ENCODE measurements around the gene SF3B4. TPM values are rescaled to one million over a fixed set of nuclear protein-coding genes. Genes with fewer than 3 reads are reported as not detected.
"Not testable (repeated sequence)": the region's sequence is repeated elsewhere in the genome, so short reads cannot be mapped to it uniquely, and the experiment has no call there.

SF3B4 gene
- total RNA-seq, 1 donor from 2014 or later = 68.1 TPM

GRCh38 chr1:149949911-149950310, 22.3 kb upstream of the SF3B4 start:
- DNase-seq (ENCODE audit: extremely low spot score, unreplicated experiment) = no peak
- Mint-ChIP-seq H3K4me3 (ENCODE audit: unreplicated experiment) (no peak overlapping the region), H3K27ac (ENCODE audit: unreplicated experiment) (no peak overlapping the region), H3K27me3 (ENCODE audit: unreplicated experiment) (no peaks in the 10 kb centered on the region), H3K9me3 (ENCODE audit: unreplicated experiment) (peaks cover 9% of the 10 kb centered on the region), H3K4me1 (ENCODE audit: unreplicated experiment) (no peaks in the 10 kb centered on the region), H3K36me3 (ENCODE audit: unreplicated experiment) (peaks cover 47% of the 10 kb centered on the region)
- no peak for TF ChIP-seq CTCF (IDR thresholded peaks at IDR 0.05)

GRCh38 chr1:149945206-149945605, 17.6 kb upstream of the SF3B4 start:
- Mint-ChIP-seq H3K9me3 (ENCODE audit: unreplicated experiment) (no peaks in the 10 kb centered on the region), H3K4me3 (ENCODE audit: unreplicated experiment) (no peak overlapping the region), H3K27ac (ENCODE audit: unreplicated experiment) (no peak overlapping the region), H3K36me3 (ENCODE audit: unreplicated experiment) (peaks cover 38% of the 10 kb centered on the region), H3K4me1 (ENCODE audit: unreplicated experiment) (peaks cover 2% of the 10 kb centered on the region), H3K27me3 (ENCODE audit: unreplicated experiment) (no peaks in the 10 kb centered on the region)
- no peak for DNase-seq (ENCODE audit: extremely low spot score, unreplicated experiment)
- TF ChIP-seq CTCF (IDR thresholded peaks at IDR 0.05) = no peak

GRCh38 chr1:149942885-149943284, 15.3 kb upstream of the SF3B4 start:
- Mint-ChIP-seq H3K27ac (ENCODE audit: unreplicated experiment) (no peak overlapping the region), H3K9me3 (ENCODE audit: unreplicated experiment) (no peaks in the 10 kb centered on the region)
- no peak for TF ChIP-seq CTCF (IDR thresholded peaks at IDR 0.05)

GRCh38 chr1:149942207-149942606, 14.6 kb upstream of the SF3B4 start:
- Mint-ChIP-seq H3K4me3 (ENCODE audit: unreplicated experiment) (no peak overlapping the region), H3K4me1 (ENCODE audit: unreplicated experiment) (peaks cover 27% of the 10 kb centered on the region), H3K36me3 (ENCODE audit: unreplicated experiment) (peaks cover 15% of the 10 kb centered on the region), H3K9me3 (ENCODE audit: unreplicated experiment) (no peaks in the 10 kb centered on the region), H3K27me3 (ENCODE audit: unreplicated experiment) (no peaks in the 10 kb centered on the region), H3K27ac (ENCODE audit: unreplicated experiment) (no peak overlapping the region)
- TF ChIP-seq CTCF (IDR thresholded peaks at IDR 0.05) = peak; percentile 32
- DNase-seq (ENCODE audit: extremely low spot score, unreplicated experiment) = no peak

More at GRCh38 chr1:149942885-149943284, 15.3 kb upstream of the SF3B4 start:
- Mint-ChIP-seq H3K4me1 (ENCODE audit: unreplicated experiment) (peaks cover 20% of the 10 kb centered on the region), H3K36me3 (ENCODE audit: unreplicated experiment) (peaks cover 19% of the 10 kb centered on the region), H3K4me3 (ENCODE audit: unreplicated experiment) (no peak overlapping the region), H3K27me3 (ENCODE audit: unreplicated experiment) (no peaks in the 10 kb centered on the region)
- no peak for DNase-seq (ENCODE audit: extremely low spot score, unreplicated experiment)

GRCh38 chr1:149940427-149940826, 12.8 kb upstream of the SF3B4 start:
- no peak overlapping the region for H3K4me3 Mint-ChIP-seq (ENCODE audit: unreplicated experiment)
- no peak for DNase-seq (ENCODE audit: extremely low spot score, unreplicated experiment)

GRCh38 chr1:149938668-149939003, 11.0 kb upstream of the SF3B4 start:
- not testable (repeated sequence) for DNase-seq (ENCODE audit: extremely low spot score, unreplicated experiment)

More at GRCh38 chr1:149940427-149940826, 12.8 kb upstream of the SF3B4 start:
- peak overlapping the region; percentile 93 for H3K27ac Mint-ChIP-seq (ENCODE audit: unreplicated experiment)
- H3K27me3 Mint-ChIP-seq (ENCODE audit: unreplicated experiment) = no peaks in the 10 kb centered on the region
- no peaks in the 10 kb centered on the region for H3K9me3 Mint-ChIP-seq (ENCODE audit: unreplicated experiment)
- peaks cover 11% of the 10 kb centered on the region for H3K36me3 Mint-ChIP-seq (ENCODE audit: unreplicated experiment)
- peaks cover 45% of the 10 kb centered on the region for H3K4me1 Mint-ChIP-seq (ENCODE audit: unreplicated experiment)
- TF ChIP-seq CTCF (IDR thresholded peaks at IDR 0.05) = no peak

More at GRCh38 chr1:149938668-149939003, 11.0 kb upstream of the SF3B4 start:
- not testable (repeated sequence) for H3K27me3 Mint-ChIP-seq (ENCODE audit: unreplicated experiment); H3K36me3 Mint-ChIP-seq (ENCODE audit: unreplicated experiment); H3K9me3 Mint-ChIP-seq (ENCODE audit: unreplicated experiment)
- peaks cover 47% of the 10 kb centered on the region for H3K4me1 Mint-ChIP-seq (ENCODE audit: unreplicated experiment)
- peak overlapping the region; percentile 93 for H3K27ac Mint-ChIP-seq (ENCODE audit: unreplicated experiment)
- peak overlapping the region; percentile 65 for H3K4me3 Mint-ChIP-seq (ENCODE audit: unreplicated experiment)

All from osteocyte (in vitro differentiated cells).